Activated CD4-positive, alpha-beta T cell treated with anti-CD3 and anti-CD28 coated beads for 1 hour (primary cell): ENCODE measurements around the gene SLC30A3.
A peak's percentile ranks its signal among the peaks of the same experiment; 100 is the strongest.

Experiments used
- DNase-seq: peaks from one replicate; pipeline ENCODE4 v3.0.0-alpha.2; 2020

The SLC30A3 gene

GRCh38 chr2:27225526-27225925 is 37.3 kb downstream of the SLC30A3 start:
- DNase-seq = no peak

GRCh38 chr2:27223416-27223815 is 39.4 kb downstream of the SLC30A3 start:
- no peak for DNase-seq

- DNase-seq = no peak
These were observed 40.4 kb downstream of the SLC30A3 start for GRCh38 chr2:27222407-27222806.

GRCh38 chr2:27221166-27221565 is 41.7 kb downstream of the SLC30A3 start:
- DNase-seq = no peak

GRCh38 chr2:27220091-27220490 is 42.8 kb downstream of the SLC30A3 start:
- no peak for DNase-seq

- no peak for DNase-seq
These were observed 43.8 kb downstream of the SLC30A3 start for GRCh38 chr2:27219091-27219490.

GRCh38 chr2:27218614-27219013 is 44.2 kb downstream of the SLC30A3 start:
- no peak for DNase-seq

- DNase-seq = peak; percentile 74
These were observed 45.4 kb downstream of the SLC30A3 start, which contains the start of gene CAD for GRCh38 chr2:27217173-27218121. TSS of gene CAD (plus strand) at chr2:27217369. CDS start at chr2:27217552, 183 bp downstream.

- DNase-seq = no peak
These were observed 46.3 kb downstream of the SLC30A3 start for GRCh38 chr2:27216416-27217137.

GRCh38 chr2:27214941-27215340 is 47.9 kb downstream of the SLC30A3 start:
- no peak for DNase-seq

- no peak for DNase-seq
These were observed 50.0 kb downstream of the SLC30A3 start for GRCh38 chr2:27212626-27213471.

- DNase-seq = peak; percentile 84
These were observed 50.8 kb downstream of the SLC30A3 start, which contains the start of the genes ATRAID and SLC5A6 for GRCh38 chr2:27211943-27212625. TSS of gene ATRAID (plus strand) at chr2:27212041. CDS start at chr2:27212369, 328 bp downstream. TSS of gene SLC5A6 (minus strand) at chr2:27212268. CDS start at chr2:27207650, 4,618 bp downstream.

- no peak for DNase-seq
These were observed 51.5 kb downstream of the SLC30A3 start for GRCh38 chr2:27211241-27211942.

- no peak for DNase-seq
These were observed 53.0 kb downstream of the SLC30A3 start for GRCh38 chr2:27209621-27210401.

GRCh38 chr2:27208486-27209050 is 54.3 kb downstream of the SLC30A3 start:
- no peak for DNase-seq

- DNase-seq = no peak
These were observed 56.5 kb downstream of the SLC30A3 start for GRCh38 chr2:27206346-27206745.

- no peak for DNase-seq
These were observed 57.6 kb downstream of the SLC30A3 start for GRCh38 chr2:27205206-27205605.

- DNase-seq = no peak
These were observed 58.3 kb downstream of the SLC30A3 start for GRCh38 chr2:27204566-27204965.

- no peak for DNase-seq
These were observed 59.1 kb downstream of the SLC30A3 start for GRCh38 chr2:27203741-27204140.
